ENCODE results near the gene PTGES.

GRCh38 chr9:129701549-129701948 is 51.3 kb downstream of the PTGES start:
- TF ChIP-seq, protein P1, sequence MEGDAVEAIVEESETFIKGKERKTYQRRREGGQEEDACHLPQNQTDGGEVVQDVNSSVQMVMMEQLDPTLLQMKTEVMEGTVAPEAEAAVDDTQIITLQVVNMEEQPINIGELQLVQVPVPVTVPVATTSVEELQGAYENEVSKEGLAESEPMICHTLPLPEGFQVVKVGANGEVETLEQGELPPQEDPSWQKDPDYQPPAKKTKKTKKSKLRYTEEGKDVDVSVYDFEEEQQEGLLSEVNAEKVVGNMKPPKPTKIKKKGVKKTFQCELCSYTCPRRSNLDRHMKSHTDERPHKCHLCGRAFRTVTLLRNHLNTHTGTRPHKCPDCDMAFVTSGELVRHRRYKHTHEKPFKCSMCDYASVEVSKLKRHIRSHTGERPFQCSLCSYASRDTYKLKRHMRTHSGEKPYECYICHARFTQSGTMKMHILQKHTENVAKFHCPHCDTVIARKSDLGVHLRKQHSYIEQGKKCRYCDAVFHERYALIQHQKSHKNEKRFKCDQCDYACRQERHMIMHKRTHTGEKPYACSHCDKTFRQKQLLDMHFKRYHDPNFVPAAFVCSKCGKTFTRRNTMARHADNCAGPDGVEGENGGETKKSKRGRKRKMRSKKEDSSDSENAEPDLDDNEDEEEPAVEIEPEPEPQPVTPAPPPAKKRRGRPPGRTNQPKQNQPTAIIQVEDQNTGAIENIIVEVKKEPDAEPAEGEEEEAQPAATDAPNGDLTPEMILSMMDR (IDR thresholded peaks at IDR 0.05) = no peak
- TF ChIP-seq POLR2A (IDR thresholded peaks at IDR 0.05) = no peak

Data from heart left ventricle (tissue), 13 donors.